H1 (cell line): ENCODE results near the gene PDYN. TPM values are rescaled to one million over a fixed set of nuclear protein-coding genes. Genes with fewer than 3 reads are reported as not detected.

Experiments
- CTCF ChIA-PET: fragments of 300-600 bp; sonication (Branson Sonifier 250); formaldehyde crosslinking; loops from one replicate; lab custom pipeline; 2021; ENCODE audit not compliant: partially characterized antibody; lab: Charles Lee
- POLR2A ChIA-PET: fragments of 300-600 bp; sonication (Branson Sonifier 250); formaldehyde crosslinking; loops from one replicate; lab custom pipeline; 2021; ENCODE audit warnings: inconsistent platforms; ENCODE audit not compliant: partially characterized antibody; lab: Charles Lee
- DNase-seq, 2 experiments: peaks; one replicate each; pipeline versions ENCODE4 v3.0.0 to v3.0.0-alpha.2; 2010 to 2022; ENCODE audit warnings: low spot score in 2 of 2, low read depth in 1 of 2, mixed read lengths in 1 of 2
- FAIRE-seq: peaks from 2 replicates; lab custom pipeline; 2011; peaks lifted over from hg19 to GRCh38; lab: Jason Lieb, UNC
- H2AFZ ChIP-seq: 2 replicates; pipeline ENCODE4 v1.8.1; 2012; ENCODE audit warnings: low read length, inconsistent platforms
- H2AK5ac ChIP-seq: 2 replicates; pipeline ENCODE4 v1.6.1; 2013; ENCODE audit warnings: low read depth, low read length
- H2BK120ac ChIP-seq: replicated peaks from 2 replicates; pipeline ENCODE3; 2013; ENCODE audit warnings: low read depth, low read length, inconsistent platforms
- H2BK12ac ChIP-seq: 2 replicates; pipeline ENCODE4 v1.6.1; 2013; ENCODE audit warnings: low read depth, low read length
- H2BK15ac ChIP-seq: 2 replicates; pipeline ENCODE4 v1.6.1; 2013; ENCODE audit warnings: low read length
- H2BK20ac ChIP-seq: 2 replicates; pipeline ENCODE4 v1.6.1; 2013; ENCODE audit warnings: low read length
- H2BK5ac ChIP-seq: 2 replicates; pipeline ENCODE4 v1.6.1; 2013; ENCODE audit warnings: low read depth, low read length
- H3K14ac ChIP-seq: 2 replicates; pipeline ENCODE4 v1.6.1; 2013; ENCODE audit warnings: inconsistent platforms; ENCODE audit not compliant: insufficient read length
- H3K18ac ChIP-seq: 2 replicates; pipeline ENCODE4 v1.6.1; 2013; ENCODE audit warnings: low read length; ENCODE audit errors: extremely low read depth
- H3K23ac ChIP-seq: 2 replicates; pipeline ENCODE4 v1.6.1; 2013; ENCODE audit warnings: inconsistent platforms; ENCODE audit not compliant: insufficient read length
- H3K23me2 ChIP-seq: 2 replicates; pipeline ENCODE4 v1.6.1; 2013; ENCODE audit warnings: low read depth, low read length
- H3K27ac ChIP-seq: 2 replicates; pipeline ENCODE4 v1.6.1; 2011; ENCODE audit warnings: low read depth, low read length, inconsistent platforms
- H3K27me3 ChIP-seq, 4 experiments: replicated peaks in 1 of 4; 1 replicate in 1 of 4; 2 replicates in 3 of 4; pipeline versions ENCODE4 v1.6.1 to v1.8.1; 2011 to 2013; ENCODE audit warnings: low read length in 3 of 4, mild to moderate bottlenecking in 3 of 4, inconsistent platforms in 2 of 4, mixed read lengths in 2 of 4, moderate library complexity in 1 of 4; ENCODE audit not compliant: control insufficient read depth in 3 of 4, insufficient read depth in 3 of 4; ENCODE audit errors: extremely low read depth in 1 of 4
- H3K36me3 ChIP-seq, 4 experiments: 2 replicates each; pipeline versions ENCODE4 v1.6.1 to v1.8.1; 2011 to 2013; ENCODE audit warnings: mild to moderate bottlenecking in 4 of 4, low read length in 3 of 4, moderate library complexity in 2 of 4, control low read depth in 1 of 4, inconsistent platforms in 1 of 4; ENCODE audit not compliant: insufficient read depth in 4 of 4, control insufficient read depth in 2 of 4
- H3K4ac ChIP-seq: replicated peaks from 2 replicates; pipeline ENCODE3; 2013; ENCODE audit warnings: low read length, low read depth, mixed read lengths, inconsistent platforms; ENCODE audit not compliant: insufficient read length
- H3K4me1 ChIP-seq, 4 experiments: replicated peaks in 1 of 4; 1 replicate in 1 of 4; 2 replicates in 3 of 4; pipeline versions ENCODE4 v1.6.1 to v1.8.1; 2011 to 2013; ENCODE audit warnings: low read length in 3 of 4, inconsistent platforms in 2 of 4, mixed read lengths in 1 of 4; ENCODE audit not compliant: insufficient read depth in 4 of 4, control insufficient read depth in 3 of 4
- H3K4me2 ChIP-seq, 2 experiments: 2 replicates each; pipeline versions ENCODE4 v1.6.1 to v1.8.1; 2011 to 2013; ENCODE audit warnings: low read depth in 2 of 2, low read length in 2 of 2, control low read depth in 1 of 2, inconsistent platforms in 1 of 2, mild to moderate bottlenecking in 1 of 2; ENCODE audit not compliant: insufficient read depth in 1 of 2
- H3K4me3 ChIP-seq, 4 experiments: fragments of 200-600, 300-600 bp in 1 of 4; sonication (generic), shearing (Covaris generic), sonication (Bioruptor Twin) in 1 of 4; 2 replicates each; pipeline versions ENCODE4 v1.5.1 to v1.8.1; 2011 to 2016; ENCODE audit warnings: low read length in 4 of 4, low read depth in 3 of 4, control low read depth in 2 of 4, inconsistent platforms in 2 of 4, mild to moderate bottlenecking in 2 of 4, mixed read lengths in 1 of 4, moderate library complexity in 1 of 4; ENCODE audit not compliant: insufficient read depth in 2 of 4; ENCODE audit errors: extremely low read depth in 1 of 4
- H3K56ac ChIP-seq: replicated peaks from 2 replicates; pipeline ENCODE3; 2013; ENCODE audit warnings: low read depth, mild to moderate bottlenecking, mixed read lengths, low read length, inconsistent platforms; ENCODE audit not compliant: insufficient read length
- H3K79me1 ChIP-seq: 2 replicates; pipeline ENCODE4 v1.6.1; 2013; ENCODE audit warnings: low read depth, low read length, control low read depth
- H3K79me2 ChIP-seq, 2 experiments: 2 replicates each; pipeline versions ENCODE4 v1.6.1 to v1.8.1; 2012 to 2013; ENCODE audit warnings: low read length in 2 of 2, mild to moderate bottlenecking in 2 of 2, inconsistent platforms in 1 of 2; ENCODE audit not compliant: insufficient read depth in 2 of 2, control insufficient read depth in 1 of 2
- H3K9ac ChIP-seq, 4 experiments: replicated peaks in 1 of 4; 1 replicate in 1 of 4; 2 replicates in 3 of 4; pipeline versions ENCODE4 v1.6.1 to v1.8.1; 2011 to 2013; ENCODE audit warnings: low read depth in 3 of 4, low read length in 3 of 4, control low read depth in 2 of 4, mild to moderate bottlenecking in 2 of 4, moderate library complexity in 2 of 4, inconsistent platforms in 1 of 4; ENCODE audit errors: extremely low read depth in 1 of 4
- H3K9me3 ChIP-seq, 2 experiments: 2 replicates each; pipeline versions ENCODE4 v1.6.1 to v1.8.1; 2012 to 2013; ENCODE audit warnings: mild to moderate bottlenecking in 2 of 2, moderate library complexity in 2 of 2, control low read depth in 1 of 2, inconsistent platforms in 1 of 2, low read depth in 1 of 2, low read length in 1 of 2, mixed read lengths in 1 of 2; ENCODE audit not compliant: insufficient read depth in 2 of 2
- H4K20me1 ChIP-seq, 2 experiments: replicated peaks in 1 of 2; 2 replicates each; pipeline versions ENCODE3 to v1.8.1; 2011 to 2013; ENCODE audit warnings: inconsistent platforms in 2 of 2, low read length in 2 of 2, mild to moderate bottlenecking in 1 of 2; ENCODE audit not compliant: insufficient read depth in 2 of 2, control insufficient read depth in 1 of 2
- H4K5ac ChIP-seq: 2 replicates; pipeline ENCODE4 v1.6.1; 2013; ENCODE audit warnings: low read length, low read depth, mixed read lengths, inconsistent platforms; ENCODE audit not compliant: insufficient read length
- H4K8ac ChIP-seq: 2 replicates; pipeline ENCODE4 v1.8.0; 2013; ENCODE audit warnings: mild to moderate bottlenecking, moderate library complexity, low read length, inconsistent platforms; ENCODE audit not compliant: insufficient read depth; ENCODE audit errors: extremely low read depth
- H4K91ac ChIP-seq: replicated peaks from 2 replicates; pipeline ENCODE3; 2013; ENCODE audit warnings: low read length, mixed read lengths, inconsistent platforms; ENCODE audit not compliant: insufficient read length
- BACH1 ChIP-seq: IDR thresholded peaks from 2 replicates; pipeline ENCODE4 v1.6.1; 2012; ENCODE audit warnings: low read length, improper control_type of control experiment
- CTCF ChIP-seq, 3 experiments: IDR thresholded peaks; 1 replicate in 2 of 3; 2 replicates in 1 of 3; pipeline versions ENCODE4 v1.5.1 to v1.6.1; 2011; ENCODE audit warnings: low read length in 3 of 3, mild to moderate bottlenecking in 3 of 3, inconsistent platforms in 2 of 3, low read depth in 1 of 3, moderate library complexity in 1 of 3; ENCODE audit not compliant: insufficient read depth in 1 of 3; ENCODE audit errors: control extremely low read depth in 1 of 3
- E2F6 ChIP-seq: IDR thresholded peaks from 2 replicates; pipeline ENCODE4 v1.6.1; 2012; ENCODE audit warnings: inconsistent platforms
- KDM5A ChIP-seq: fragments of 200-600 bp; IDR thresholded peaks from 2 replicates; pipeline ENCODE4 v1.7.1; 2012; ENCODE audit warnings: mild to moderate bottlenecking, low read length, inconsistent platforms, mixed read lengths
- MAFK ChIP-seq: IDR thresholded peaks from 2 replicates; pipeline ENCODE4 v1.6.1; 2012; ENCODE audit warnings: low read depth, mild to moderate bottlenecking, improper control_type of control experiment, low read length
- NANOG ChIP-seq: IDR thresholded peaks from 2 replicates; pipeline ENCODE4 v1.6.1; 2011; ENCODE audit warnings: low read length, low read depth, mild to moderate bottlenecking, inconsistent platforms; ENCODE audit not compliant: insufficient read depth, poor library complexity, severe bottlenecking
- NRF1 ChIP-seq: IDR thresholded peaks from 2 replicates; pipeline ENCODE4 v1.6.1; 2011; ENCODE audit warnings: mild to moderate bottlenecking, low read depth, low read length, improper control_type of control experiment
- RAD21 ChIP-seq, 2 experiments: IDR thresholded peaks in 1 of 2; conservative IDR thresholded peaks in 1 of 2; 2 replicates each; pipeline ENCODE4 v1.6.1; 2011; ENCODE audit warnings: low read depth in 2 of 2, low read length in 2 of 2, improper control_type of control experiment in 1 of 2, inconsistent platforms in 1 of 2, mild to moderate bottlenecking in 1 of 2, moderate library complexity in 1 of 2
- WGBS, 2 experiments: shearing (Covaris generic) in 1 of 2; methylation state at CpG; one replicate each; pipeline versions ENCODE4 v1.1.6 to v1.1.7; 2013 to 2015; ENCODE audit warnings: low lambda C conversion rate in 2 of 2, mixed read lengths in 2 of 2, inconsistent platforms in 1 of 2, low coverage in 1 of 2, missing lambda C conversion rate in 1 of 2; ENCODE audit not compliant: insufficient replicate concordance in 2 of 2, insufficient coverage in 1 of 2, insufficient read length in 1 of 2; ENCODE audit errors: extremely low coverage in 1 of 2, missing lambda C conversion rate in 1 of 2; 5-methylcytosine and 5-hydroxymethylcytosine counted together
- polyA plus RNA-seq, 7 experiments: library from polyadenylated mRNA; depleted of rRNA in 3 of 7; stranded (reverse) in 5 of 7; unstranded in 2 of 7; fragments of >200 nt in 5 of 7; fragments of 200-250 nt in 2 of 7; gene quantifications; 1 replicate in 5 of 7; 2 replicates in 1 of 7; 4 replicates in 1 of 7; pipeline versions ENCODE4 v1.2.1 to v1.2.3, GENCODE V29; 2011 to 2013; ENCODE audit warnings: missing spikeins in 2 of 7, mixed read lengths in 2 of 7
- total RNA-seq: library from RNA; stranded (reverse); fragmentation: NEBNext Ultra II Directional; extraction: Animal tissue kit (Norgen Biotek cat#: 25700); gene quantifications from 2 replicates; pipeline ENCODE4 v1.2.1, GENCODE V29; 2021

The PDYN gene
- total and polyA plus RNA-seq, 2 of the 8 experiments (the other 6 are each of a cell fraction or from before 2014, with no cell fraction given): 0.54 to 0.60 TPM

GRCh38 chr20:1944345-1945091 lies 49.3 kb downstream of the PDYN start:
- H2AFZ ChIP-seq: no peak overlapping the region
- peak in 1 of 2 experiments; percentile 15; a peak in 1 of 4 replicates for TF ChIP-seq RAD21 (IDR thresholded peaks at IDR 0.05 in 1 of 2, conservative IDR thresholded peaks at IDR 0.05 in 1 of 2; ENCODE audit: low read depth in 2 of 2, low read length in 2 of 2)
- TF ChIP-seq CTCF (IDR thresholded peaks at IDR 0.05; ENCODE audit: control extremely low read depth in 1 of 3, insufficient read depth in 1 of 3, low read depth in 1 of 3, low read length in 3 of 3): peak in 2 of 3 experiments; percentile 16 to 18; a peak in 1 of 4 replicates
- TF ChIP-seq KDM5A: no peak
- no peak for TF ChIP-seq MAFK
- no peak for TF ChIP-seq NRF1
- TF ChIP-seq E2F6: no peak
- no peak for TF ChIP-seq BACH1
- no peak for TF ChIP-seq NANOG

More at GRCh38 chr20:1944345-1945091, 49.3 kb downstream of the PDYN start:
- no peak overlapping the region for H4K8ac ChIP-seq
- H3K4me3 ChIP-seq: no peak overlapping the region
- no peak overlapping the region for H3K4ac ChIP-seq
- no peak overlapping the region for H3K9ac ChIP-seq
- H3K36me3 ChIP-seq: no peaks in the 10 kb centered on the region
- H3K4me1 ChIP-seq: peaks cover 0 to 15% (median 9%) of the 10 kb centered on the region in 4 experiments; a peak in 6 of 7 replicates
- peaks cover 4% of the 10 kb centered on the region; the same call in 1 of the 2 replicates for H3K23me2 ChIP-seq
- no peak overlapping the region for H3K14ac ChIP-seq
- H3K27ac ChIP-seq: no peak overlapping the region
- ChIA-PET CTCF (interaction anchor here (1.1 to 1.4 kb wide), 2 partner anchors 21 to 142 kb away, joined by 3 read pairs; no protein-coding TSS in a partner anchor), POLR2A (no interaction called here)
- peak overlapping the region; percentile 61 for H2BK15ac ChIP-seq
- DNase-seq (no peak), FAIRE-seq (no peak)
- H2BK5ac ChIP-seq: no peak overlapping the region
- no peak overlapping the region for H3K23ac ChIP-seq
- H3K79me1 ChIP-seq: no peaks in the 10 kb centered on the region
- H3K4me2 ChIP-seq: no peak overlapping the region
- H2AK5ac ChIP-seq: no peak overlapping the region; the same call in 1 of the 2 replicates
- no peaks in the 10 kb centered on the region for H4K20me1 ChIP-seq
- H3K56ac ChIP-seq: no peak overlapping the region
- no peak overlapping the region for H4K5ac ChIP-seq
- H3K9me3 ChIP-seq: no peaks in the 10 kb centered on the region
- peak overlapping the region; percentile 89; the same call in 1 of the 2 replicates for H2BK12ac ChIP-seq
- H2BK120ac ChIP-seq: no peak overlapping the region
- 86 to 100% methylated on average over 1 to 6 of the region's 6 CpGs for WGBS, 2 experiments
- no peak overlapping the region for H4K91ac ChIP-seq
- peaks cover 0 to 31% (median 16%) of the 10 kb centered on the region in 4 experiments; a peak in 6 of 7 replicates for H3K27me3 ChIP-seq
- H3K79me2 ChIP-seq: no peaks in the 10 kb centered on the region
- H3K18ac ChIP-seq: peak overlapping the region; percentile 24; the same call in 1 of the 2 replicates
- H2BK20ac ChIP-seq: no peak overlapping the region; the same call in 1 of the 2 replicates
